Calu3 (cell line): ENCODE results near the gene LILRB2. TPM values are rescaled to one million over a fixed set of nuclear protein-coding genes. Genes with fewer than 3 reads are reported as not detected.

Source experiments
- BruUV-seq: library from RNA; stranded (reverse); fragments of 400-500 nt; replicated peaks from 2 replicates; lab custom pipeline; 2021; lab: Mats Ljungman, UMichigan
- CTCF ChIA-PET: fragments of 300-600 bp; sonication (Branson Sonifier 250); formaldehyde crosslinking; loops from one replicate; lab custom pipeline; 2022; ENCODE audit warnings: antibody characterized with exemption; lab: Charles Lee
- DNase-seq: peaks from one replicate; pipeline ENCODE4 v3.0.0; 2022
- H3K27ac Mint-ChIP-seq: one replicate; pipeline ENCODE4 v1.8.0; 2022; ENCODE audit warnings: mixed read lengths; ENCODE audit not compliant: unreplicated experiment
- H3K27me3 Mint-ChIP-seq: one replicate; pipeline ENCODE4 v1.8.0; 2022; ENCODE audit warnings: mixed read lengths; ENCODE audit not compliant: unreplicated experiment
- H3K36me3 Mint-ChIP-seq: one replicate; pipeline ENCODE4 v1.8.0; 2022; ENCODE audit warnings: mild to moderate bottlenecking, moderate library complexity, mixed read lengths; ENCODE audit not compliant: insufficient read depth, unreplicated experiment
- H3K4me1 Mint-ChIP-seq: one replicate; pipeline ENCODE4 v1.8.0; 2022; ENCODE audit warnings: mild to moderate bottlenecking, low read depth, mixed read lengths; ENCODE audit not compliant: unreplicated experiment
- H3K4me3 Mint-ChIP-seq: one replicate; pipeline ENCODE4 v1.8.0; 2022; ENCODE audit warnings: mild to moderate bottlenecking, low read depth, moderate library complexity, mixed read lengths; ENCODE audit not compliant: unreplicated experiment
- H3K9me3 Mint-ChIP-seq: one replicate; pipeline ENCODE4 v1.8.0; 2022; ENCODE audit warnings: low read depth, mixed read lengths; ENCODE audit not compliant: unreplicated experiment
- CTCF ChIP-seq: fragments of 200-600 bp; IDR thresholded peaks from one replicate; pipeline ENCODE4 v1.8.0; 2022; ENCODE audit warnings: antibody characterized with exemption; ENCODE audit not compliant: unreplicated experiment
- intact Hi-C: fragments of 100-400 bp; cut with micrococcal nuclease; formaldehyde crosslinking; loops from one replicate; pipeline ENCODE4 v1.10.0; 2022; ENCODE audit not compliant: unreplicated experiment
- total RNA-seq: library from RNA; stranded (reverse); gene quantifications from 2 replicates; pipeline ENCODE4 v1.2.3, GENCODE V29; 2022

The LILRB2 gene
- total RNA-seq, 1 experiment from 2014 or later = not detected

GRCh38 chr19:54268936-54269335 is 12.0 kb downstream of the LILRB2 start:
- H3K27ac Mint-ChIP-seq = no peak overlapping the region
- intact Hi-C loops = loop anchor here (5.0 kb wide), 1 partner anchor 492 kb away; no protein-coding TSS in a partner anchor
- no peak for TF ChIP-seq CTCF
- CTCF ChIA-PET = interaction anchor here (0.9 kb wide), 1 partner anchor 96 kb away, joined by 3 read pairs; the partner anchor contains the start of gene TMC4
- no peak overlapping the region for H3K4me3 Mint-ChIP-seq
- H3K27me3 Mint-ChIP-seq = peaks cover 100% of the 10 kb centered on the region
- H3K4me1 Mint-ChIP-seq = no peaks in the 10 kb centered on the region
- no peaks in the 10 kb centered on the region for H3K9me3 Mint-ChIP-seq
- no peaks in the 10 kb centered on the region for H3K36me3 Mint-ChIP-seq
- BruUV-seq = no TSS peak
- DNase-seq = no peak

GRCh38 chr19:54266133-54266532 is 14.8 kb downstream of the LILRB2 start:
- BruUV-seq = no TSS peak
- Mint-ChIP-seq H3K4me3 (no peak overlapping the region), H3K36me3 (no peaks in the 10 kb centered on the region), H3K27me3 (peaks cover 92% of the 10 kb centered on the region), H3K27ac (no peak overlapping the region), H3K9me3 (no peaks in the 10 kb centered on the region), H3K4me1 (no peaks in the 10 kb centered on the region)
- intact Hi-C loops = loop anchor here (5.0 kb wide), 1 partner anchor 489 kb away; no protein-coding TSS in a partner anchor
- peak; percentile 93 for DNase-seq
- peak; percentile 75 for TF ChIP-seq CTCF
- CTCF ChIA-PET = interaction anchor here (0.8 to 1.9 kb wide), 13 partner anchors 16 to 129 kb away, joined by 3 to 21 read pairs (median 3); partner anchors contain the start of genes LENG1, MBOAT7, TMC4 and TSEN34

- CTCF ChIA-PET = no interaction called here
- H3K27ac Mint-ChIP-seq = no peak overlapping the region
- no peak for TF ChIP-seq CTCF
- peaks cover 92% of the 10 kb centered on the region for H3K27me3 Mint-ChIP-seq
- no TSS peak for BruUV-seq
- no peaks in the 10 kb centered on the region for H3K4me1 Mint-ChIP-seq
- H3K9me3 Mint-ChIP-seq = no peaks in the 10 kb centered on the region
- intact Hi-C loops = no loop called here
- H3K4me3 Mint-ChIP-seq = no peak overlapping the region
- H3K36me3 Mint-ChIP-seq = no peaks in the 10 kb centered on the region
- DNase-seq = no peak
Measured at GRCh38 chr19:54262470-54262869, 18.4 kb downstream of the LILRB2 start.

GRCh38 chr19:54262066-54262465 is 18.8 kb downstream of the LILRB2 start:
- H3K9me3 Mint-ChIP-seq = no peaks in the 10 kb centered on the region
- no peak overlapping the region for H3K4me3 Mint-ChIP-seq
- no TSS peak for BruUV-seq
- no peaks in the 10 kb centered on the region for H3K4me1 Mint-ChIP-seq
- no peaks in the 10 kb centered on the region for H3K36me3 Mint-ChIP-seq
- TF ChIP-seq CTCF = no peak
- H3K27ac Mint-ChIP-seq = no peak overlapping the region
- no peak for DNase-seq
- intact Hi-C loops = no loop called here
- CTCF ChIA-PET = no interaction called here
- peaks cover 92% of the 10 kb centered on the region for H3K27me3 Mint-ChIP-seq
